DLD1 (cell line): ENCODE data around the gene PNPLA4.

Experiments used
- in situ Hi-C: cut with HindIII; loops from 2 replicates; pipeline ENCODE4 v1.10.0; 2017; ENCODE audit warnings: low sequenced_read_pairs

Gene PNPLA4

GRCh38 chrX:7927259-7928167 lies at the start of gene PNPLA4:
PNPLA4 (minus strand) TSS chrX:7927413; CDS start chrX:7926119, 1,294 bp downstream.
- in situ Hi-C loops = no loop called here

GRCh38 chrX:7972586-7972985 lies 45.4 kb upstream of the PNPLA4 start:
- in situ Hi-C loops = no loop called here

DNA sequence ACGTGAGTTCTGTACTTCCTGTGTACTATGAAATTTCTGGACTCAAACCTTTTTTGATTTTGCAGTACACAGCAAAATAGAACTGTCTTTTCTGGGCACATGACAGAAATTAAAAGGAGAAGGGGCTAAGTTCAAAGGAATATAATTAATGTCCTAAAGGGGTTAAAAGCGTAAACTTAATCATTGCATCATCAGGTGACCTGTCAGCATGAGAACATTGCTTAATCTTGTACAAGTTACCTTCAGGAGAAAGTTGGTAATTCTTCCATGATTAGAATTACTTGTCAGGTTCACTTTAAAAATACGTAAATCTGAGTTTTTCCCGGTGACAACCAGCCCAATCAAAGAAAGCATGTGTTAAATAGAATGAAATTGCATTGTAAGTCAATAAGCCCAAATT lies 43.2 kb upstream of the PNPLA4 start:
- in situ Hi-C loops = no loop called here

DNA sequence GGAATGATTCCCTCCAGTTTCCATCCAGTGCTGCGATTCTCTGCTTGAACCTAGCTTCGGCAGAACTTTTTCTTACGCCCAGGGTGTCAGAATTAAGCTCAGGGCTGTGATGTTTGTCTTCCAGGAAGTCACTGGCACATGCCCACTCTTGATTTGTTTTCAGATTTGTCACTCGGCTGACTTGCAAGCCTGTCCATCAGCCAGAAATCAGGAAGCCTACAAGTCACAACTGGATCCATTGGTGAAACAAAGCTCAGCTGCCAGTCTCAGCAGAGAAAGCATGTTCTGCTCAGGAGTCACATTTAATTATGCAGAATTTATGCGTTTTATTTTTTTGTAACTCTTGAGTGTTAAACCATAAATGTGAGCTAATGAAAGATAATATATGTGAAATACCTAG lies 38.2 kb upstream of the PNPLA4 start:
- in situ Hi-C loops = no loop called here

DNA sequence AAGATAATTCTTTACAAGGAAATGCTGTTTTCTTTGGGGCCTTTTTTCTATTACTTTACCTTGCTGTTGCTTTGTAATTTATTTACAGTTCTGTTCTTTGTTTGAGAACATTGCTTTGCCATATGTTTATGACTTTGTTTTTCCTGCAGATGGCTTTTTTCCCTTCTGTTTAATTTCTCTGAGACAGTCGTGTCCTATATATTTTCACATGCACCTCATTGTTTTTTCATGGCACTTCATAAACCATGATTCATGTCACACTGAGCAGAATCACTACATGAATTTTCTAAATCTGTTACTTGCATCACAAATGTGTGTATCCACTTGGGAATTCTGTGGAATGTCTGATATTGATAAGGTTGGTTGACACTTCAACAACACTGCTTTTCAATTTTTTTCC lies 33.0 kb upstream of the PNPLA4 start:
- in situ Hi-C loops = no loop called here

- in situ Hi-C loops = no loop called here
Measured at GRCh38 chrX:7953446-7953845, 26.2 kb upstream of the PNPLA4 start.

GRCh38 chrX:7950865-7951264 lies 23.7 kb upstream of the PNPLA4 start:
- in situ Hi-C loops = no loop called here

DNA sequence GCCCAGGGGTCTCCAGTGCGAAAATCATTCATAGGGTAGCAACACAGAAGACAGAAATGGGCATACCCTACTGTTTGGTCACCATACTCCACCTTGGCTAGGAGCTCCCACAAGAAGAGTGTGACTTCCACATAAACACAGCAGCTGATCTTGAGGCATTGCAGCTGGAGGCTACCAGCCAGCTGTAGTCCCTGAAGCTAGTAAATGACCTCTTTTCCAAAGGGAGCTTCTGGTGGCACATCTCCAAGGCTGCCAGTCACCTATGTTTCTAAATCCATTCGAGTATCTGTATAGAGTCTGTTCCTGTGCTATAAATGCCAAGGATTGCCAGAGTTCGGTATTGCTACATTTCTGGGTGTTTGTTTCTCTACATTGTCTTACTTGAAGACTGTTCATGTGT lies 21.3 kb upstream of the PNPLA4 start:
- in situ Hi-C loops = no loop called here

DNA sequence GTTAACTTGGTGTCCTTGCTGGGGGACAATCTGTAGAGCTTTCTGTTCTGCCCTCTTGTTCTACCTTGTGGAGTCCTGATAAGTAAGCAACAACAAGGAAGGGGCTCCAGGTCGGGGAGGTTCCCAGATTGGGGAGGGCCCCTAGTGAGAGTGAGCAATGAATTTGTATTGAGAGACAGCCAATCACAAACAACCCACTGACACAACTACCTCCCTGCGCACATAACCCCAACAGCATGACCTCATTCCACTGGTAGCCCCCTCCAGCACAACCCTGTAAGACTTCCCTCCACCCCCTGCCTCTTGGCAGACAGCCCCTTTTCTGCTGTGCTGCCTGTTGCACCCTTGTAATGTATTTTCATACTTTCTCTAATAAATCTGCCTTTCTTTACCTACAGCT lies 19.7 kb upstream of the PNPLA4 start:
- in situ Hi-C loops = no loop called here

- in situ Hi-C loops = no loop called here
Measured at GRCh38 chrX:7943600-7944245, 16.5 kb upstream of the PNPLA4 start.

GRCh38 chrX:7941390-7942042 lies 14.3 kb upstream of the PNPLA4 start:
- in situ Hi-C loops = no loop called here

- in situ Hi-C loops = no loop called here
Measured at GRCh38 chrX:7934026-7934425, 6.8 kb upstream of the PNPLA4 start.

GRCh38 chrX:7926914-7927258 lies 327 bp downstream of the PNPLA4 start:
- in situ Hi-C loops = no loop called here

DNA sequence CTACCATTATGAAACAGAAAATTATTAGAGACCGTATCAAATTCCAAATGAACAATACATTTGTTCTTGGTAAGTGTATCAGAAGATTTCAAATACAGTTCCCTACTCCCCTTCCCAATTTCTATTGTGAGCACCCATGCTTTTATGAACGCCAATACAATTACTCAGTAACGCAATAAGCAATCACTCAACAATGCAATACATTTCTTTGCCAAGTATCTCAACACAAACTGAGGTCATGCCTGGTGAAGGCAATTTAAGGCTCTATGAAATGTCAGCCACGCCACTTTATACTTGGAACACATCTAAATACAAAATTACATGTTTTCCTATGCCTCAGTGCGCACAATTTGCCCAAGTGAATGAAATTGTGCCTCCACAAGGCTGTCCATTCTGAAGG lies 712 bp downstream of the PNPLA4 start:
- in situ Hi-C loops = no loop called here

- in situ Hi-C loops = no loop called here
Measured at GRCh38 chrX:7925867-7926472, 1.2 kb downstream of the PNPLA4 start.

DNA sequence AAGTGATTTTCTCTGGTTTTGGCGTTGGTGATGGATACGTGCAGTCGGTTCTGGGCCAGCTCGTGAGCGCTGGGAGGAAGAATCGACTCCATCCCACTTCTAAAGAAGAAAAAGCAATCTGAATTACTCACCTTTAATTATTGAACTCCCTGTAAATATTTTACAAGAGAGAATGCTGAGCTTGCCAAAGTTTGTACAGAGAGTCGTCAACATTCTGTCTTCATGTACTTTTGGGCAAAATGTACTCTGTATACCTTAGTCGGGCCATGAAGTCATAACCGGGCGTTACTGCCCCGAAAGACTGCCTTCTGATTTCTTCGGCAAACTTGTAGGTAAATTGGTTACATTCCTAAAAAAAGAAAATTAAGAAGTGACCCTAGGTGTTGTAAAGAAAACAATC lies 5.5 kb downstream of the PNPLA4 start:
- in situ Hi-C loops = no loop called here

GRCh38 chrX:7908821-7909220 lies 18.4 kb downstream of the PNPLA4 start:
- in situ Hi-C loops = no loop called here

GRCh38 chrX:7904562-7904961 lies 22.7 kb downstream of the PNPLA4 start:
- in situ Hi-C loops = no loop called here

DNA sequence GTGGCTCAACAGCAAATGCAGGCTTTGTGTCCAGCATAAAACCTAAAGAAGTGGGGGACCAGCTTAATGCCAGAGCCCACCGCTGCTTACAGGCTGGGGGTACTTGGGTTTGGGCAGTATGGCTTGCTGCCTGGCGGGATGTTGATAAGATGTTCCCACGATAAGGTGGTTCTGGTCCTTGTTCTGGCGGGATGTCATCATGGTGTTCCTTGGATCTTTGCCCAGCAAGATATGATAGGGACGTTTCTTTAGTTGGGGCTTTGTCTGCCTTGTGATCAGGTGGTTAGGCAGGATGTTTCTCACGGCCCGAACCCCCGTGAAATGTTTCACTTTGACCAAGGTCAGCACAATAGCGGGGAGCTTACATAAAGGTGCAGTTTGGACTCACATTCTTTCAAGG lies 35.3 kb downstream of the PNPLA4 start:
- in situ Hi-C loops = no loop called here

DNA sequence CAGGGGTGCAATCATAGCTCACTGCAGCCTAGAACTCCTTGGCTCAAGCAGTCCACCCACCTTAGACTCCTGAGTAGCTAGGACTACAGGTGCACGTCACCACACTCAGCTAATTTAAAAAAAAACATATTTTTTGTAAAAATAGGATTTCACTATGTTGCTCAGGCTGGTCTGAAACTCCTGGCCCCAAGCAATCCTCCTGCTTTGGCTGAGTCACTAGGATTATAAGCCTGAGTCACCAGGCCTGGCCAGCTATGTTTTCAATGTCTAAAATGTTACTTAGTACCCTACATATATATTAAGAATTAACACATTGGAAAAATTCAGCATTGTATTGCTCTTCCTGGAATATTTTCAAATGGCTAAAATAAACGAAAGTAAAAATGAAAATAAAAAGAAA lies 37.5 kb downstream of the PNPLA4 start:
- in situ Hi-C loops = no loop called here

DNA sequence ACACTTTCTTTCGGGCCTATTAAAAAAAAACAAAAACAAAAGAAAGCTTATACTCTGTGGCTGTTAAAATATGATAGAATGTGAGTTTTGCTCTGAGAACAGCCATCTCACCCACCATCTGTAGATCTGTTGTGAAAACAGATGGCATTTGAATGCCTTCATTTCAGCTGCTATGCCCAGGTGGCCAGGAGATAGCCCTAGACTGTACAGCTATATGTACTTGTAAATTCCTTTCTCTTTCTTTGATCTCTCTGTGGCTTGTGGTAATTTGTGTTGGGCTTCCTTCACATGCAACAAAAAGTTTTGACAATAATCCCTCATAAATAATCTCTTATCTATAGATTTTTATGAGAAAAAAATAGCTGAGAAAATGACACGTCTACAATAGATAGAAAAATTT lies 38.1 kb downstream of the PNPLA4 start:
- in situ Hi-C loops = no loop called here

GRCh38 chrX:7876957-7877356 lies 50.3 kb downstream of the PNPLA4 start:
- in situ Hi-C loops = no loop called here
